ENCODE results near the gene DLGAP1.
"Not testable (repeated sequence)": the region's sequence is repeated elsewhere in the genome, so short reads cannot be mapped to it uniquely, and the experiment has no call there.

Gene DLGAP1

DNA sequence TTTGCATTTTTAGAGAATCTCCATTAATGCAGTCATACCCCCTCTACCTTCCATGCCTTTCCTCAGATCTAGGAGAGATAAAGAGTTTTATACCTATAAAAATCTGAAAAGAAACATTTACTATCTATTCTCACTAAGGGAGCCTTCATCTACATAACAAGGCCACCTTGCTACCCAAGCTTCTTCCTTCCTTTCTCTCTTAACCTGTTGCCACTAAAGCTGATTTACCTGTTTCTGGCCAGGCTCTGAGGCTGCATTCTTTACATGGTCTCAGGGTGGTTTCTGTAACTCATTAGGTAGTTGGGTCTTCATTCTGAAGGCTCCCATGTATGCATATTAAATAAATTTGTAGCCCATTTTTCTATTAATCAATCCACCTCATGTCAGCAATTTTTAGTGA lies 391.6 kb downstream of the DLGAP1 start:
- DNase-seq, result no peak

DNA sequence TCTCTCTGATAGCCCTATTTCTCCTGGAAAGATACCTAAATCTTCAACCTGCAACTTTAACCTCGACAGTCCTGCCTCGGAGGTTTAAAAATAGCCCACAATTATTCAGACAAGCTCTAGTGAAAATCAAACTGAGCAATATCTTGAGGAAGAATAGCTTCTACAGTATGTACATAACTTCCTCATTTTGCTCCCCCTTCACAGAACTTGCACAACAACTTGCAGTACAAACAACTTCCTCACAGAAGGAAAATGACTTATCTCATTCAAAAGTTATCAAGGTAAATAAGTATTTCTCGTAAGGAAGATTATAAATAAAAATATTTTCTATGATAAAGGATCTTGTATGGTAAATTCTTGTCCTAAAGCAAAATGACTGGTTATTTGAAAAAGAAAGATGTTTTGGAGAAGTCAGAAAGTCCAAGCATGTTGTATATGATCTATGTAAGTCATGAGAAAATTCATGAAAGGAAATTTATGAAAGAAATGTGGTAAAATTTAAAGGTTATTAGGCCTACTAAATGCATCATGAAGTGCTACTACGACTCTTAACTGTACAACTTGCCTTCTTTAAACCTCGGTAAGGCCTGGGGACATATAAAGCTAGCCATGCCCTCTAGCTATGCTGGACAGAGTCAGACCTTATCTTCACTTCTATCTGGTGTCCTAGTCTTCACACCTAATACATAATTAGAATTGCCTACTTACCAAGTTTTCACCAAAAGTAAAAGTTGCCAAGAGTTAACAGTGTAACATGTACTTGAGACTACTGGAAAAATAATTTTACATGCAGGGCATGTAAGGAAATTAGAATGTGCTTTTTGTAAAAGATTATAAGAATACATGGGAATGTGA lies 394.5 kb downstream of the DLGAP1 start:
- DNase-seq, result no peak

DNA sequence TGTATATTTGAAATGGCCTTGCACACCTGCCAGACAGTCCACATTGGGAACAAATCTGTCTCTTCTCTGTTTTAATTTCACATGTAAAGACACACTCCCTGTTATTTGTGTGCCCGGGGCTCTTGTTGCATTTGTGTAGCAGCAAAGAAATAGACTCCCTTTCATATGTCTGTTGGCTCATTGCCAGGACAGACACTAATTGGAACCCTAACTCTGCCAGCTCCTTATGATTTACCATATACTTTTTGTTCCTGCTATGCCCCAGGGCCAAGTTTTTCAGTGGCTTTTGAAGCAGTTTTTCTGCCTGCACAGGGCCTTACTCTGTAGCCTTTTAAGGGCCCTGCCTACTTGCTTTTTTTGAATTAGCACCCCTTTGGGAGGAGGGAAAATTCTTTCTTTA lies 396.9 kb downstream of the DLGAP1 start:
- no peak for DNase-seq

DNA sequence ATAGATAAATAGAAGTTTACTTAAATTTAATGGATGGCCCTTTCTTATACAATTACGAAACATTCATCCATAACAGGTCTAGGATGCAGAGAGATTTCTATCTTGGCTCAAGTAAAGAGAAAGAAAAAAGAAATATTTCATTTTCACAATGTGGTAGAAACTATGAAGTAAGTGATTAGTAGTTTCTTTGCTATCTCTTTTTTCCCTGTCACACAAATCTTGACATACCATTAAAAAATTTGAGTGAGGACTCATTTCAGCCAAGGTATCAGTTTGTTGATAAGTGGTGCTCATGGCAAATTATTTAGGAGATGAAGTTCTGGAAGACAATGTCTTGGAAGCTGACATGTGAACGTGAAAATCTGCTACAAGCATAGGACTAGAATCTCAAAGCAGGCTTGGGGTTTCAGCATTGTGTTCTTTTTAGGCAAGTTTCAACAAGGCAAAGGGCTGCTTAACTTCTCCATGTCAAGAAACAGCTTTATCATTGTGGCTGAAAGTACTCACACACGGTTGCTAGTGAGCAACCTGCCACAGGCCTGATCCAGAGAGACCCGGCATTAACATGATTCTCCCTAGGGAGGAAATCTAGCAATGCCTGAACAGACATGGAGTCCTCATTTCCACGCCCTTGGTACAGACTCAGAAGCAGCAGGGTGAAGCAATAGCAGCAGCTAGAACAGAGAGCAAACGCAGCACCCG lies 414.6 kb downstream of the DLGAP1 start:
- no peak for DNase-seq

DNA sequence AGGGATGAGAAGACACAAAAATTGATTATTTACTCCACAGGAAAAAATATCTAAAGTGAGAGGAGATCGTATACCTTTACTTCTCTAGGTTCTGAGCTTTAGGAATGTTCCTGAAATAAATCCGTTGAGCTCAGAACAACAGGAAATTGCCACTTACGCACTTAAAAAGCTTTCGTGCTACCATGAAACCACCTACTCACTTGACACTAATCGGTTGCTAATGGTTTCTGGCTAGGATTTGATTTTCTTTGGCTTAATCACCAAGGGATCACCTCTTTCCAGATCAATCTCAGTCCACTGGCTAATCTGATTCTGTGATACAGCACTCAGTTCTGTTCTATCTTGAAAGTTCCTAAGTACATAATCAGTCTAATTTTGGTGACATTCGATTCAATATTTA lies 419.6 kb downstream of the DLGAP1 start:
- no peak for DNase-seq

DNA sequence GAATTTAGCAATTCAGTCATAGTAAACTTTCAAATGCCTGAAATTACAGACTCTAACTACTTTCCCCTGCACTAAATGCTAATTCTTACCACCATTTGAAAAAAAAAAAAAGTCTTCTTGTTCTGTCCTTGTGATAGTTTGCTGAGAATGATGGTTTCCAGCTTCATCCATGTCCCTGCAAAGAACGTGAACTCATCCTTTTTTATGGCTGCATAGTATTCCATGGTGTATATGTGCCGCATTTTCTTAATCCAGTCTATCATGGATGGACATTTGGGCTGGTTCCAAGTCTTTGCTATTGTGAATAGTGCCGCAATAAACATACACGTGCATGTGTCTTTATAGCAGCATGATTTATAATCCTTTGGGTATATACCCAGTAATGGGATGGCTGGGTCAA lies 420.3 kb downstream of the DLGAP1 start:
- DNase-seq, result not testable (repeated sequence)

DNA sequence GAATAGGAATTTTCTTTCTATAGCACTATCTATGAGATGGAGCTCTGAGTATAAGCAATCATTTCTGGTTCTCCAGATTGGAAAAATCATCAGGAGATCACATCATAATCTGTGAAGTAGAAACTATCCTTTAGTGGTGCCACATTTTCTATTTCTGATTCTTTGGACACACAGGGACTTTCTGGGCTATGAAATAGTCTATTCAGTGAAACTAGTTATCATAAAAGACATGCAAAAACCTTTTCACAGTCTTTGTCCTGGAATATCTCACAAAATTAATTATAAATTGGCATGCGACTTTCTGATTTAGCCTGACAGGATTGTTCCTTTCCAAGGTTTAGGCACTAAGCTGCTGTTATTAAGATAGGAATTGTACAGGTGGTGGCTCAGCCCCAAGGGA lies 428.6 kb downstream of the DLGAP1 start:
- DNase-seq, result no peak

DNA sequence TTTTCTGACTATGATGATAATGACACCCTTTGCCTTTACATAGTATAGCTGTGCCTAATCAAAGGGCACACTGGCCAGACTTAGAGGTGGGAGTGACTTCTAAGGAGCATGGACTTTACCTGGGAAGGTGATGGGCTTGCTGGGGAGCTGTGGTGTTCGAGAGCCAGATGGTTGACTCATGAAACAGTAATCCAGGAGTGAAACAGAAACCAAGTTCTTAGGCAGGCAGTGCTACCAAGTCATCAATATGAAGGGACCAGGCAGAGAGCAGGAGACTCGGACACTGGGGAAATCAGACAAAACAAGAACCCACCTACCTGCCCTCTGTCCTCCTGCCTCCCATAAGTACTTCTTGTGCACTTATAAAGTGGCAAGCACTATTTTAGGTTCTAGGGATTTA lies 430.4 kb downstream of the DLGAP1 start:
- DNase-seq, result no peak

DNA sequence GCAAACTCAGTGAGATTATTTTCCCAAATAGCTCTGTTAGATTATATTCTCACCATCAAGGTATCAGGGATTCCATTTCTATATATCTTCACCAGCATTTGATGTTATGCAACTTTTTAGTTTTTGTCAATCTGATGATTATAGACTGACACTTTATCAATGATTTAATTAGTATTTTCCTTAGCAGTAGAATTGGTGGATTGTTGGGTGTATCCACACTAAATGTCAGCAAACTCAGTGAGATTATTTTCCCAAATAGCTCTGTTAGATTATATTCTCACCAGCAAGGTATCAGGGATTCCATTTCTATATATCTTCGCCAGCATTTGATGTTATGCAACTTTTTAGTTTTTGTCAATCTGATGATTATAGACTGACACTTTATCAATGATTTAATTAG lies 432.4 kb downstream of the DLGAP1 start:
- DNase-seq, result not testable (repeated sequence)

DNA sequence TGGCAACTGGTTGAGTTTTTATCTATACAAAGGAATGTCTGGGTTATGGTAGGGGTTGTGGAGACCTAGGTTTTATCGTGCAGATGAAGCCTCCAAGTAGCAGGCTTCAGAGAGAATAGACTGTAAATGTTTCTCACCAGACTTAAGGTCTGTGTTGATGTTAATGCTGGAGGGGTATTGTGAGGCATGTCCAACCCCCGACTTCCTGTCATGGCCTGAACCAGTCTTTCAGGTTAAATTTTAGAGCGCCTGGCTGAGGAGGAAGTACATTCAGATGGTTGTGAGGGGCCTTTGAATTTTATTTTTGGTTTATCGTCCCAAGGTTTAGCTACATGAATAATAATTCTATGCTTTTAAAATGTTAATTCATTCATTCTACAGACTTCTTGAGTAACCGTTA lies 435.1 kb downstream of the DLGAP1 start:
- no peak for DNase-seq

DNA sequence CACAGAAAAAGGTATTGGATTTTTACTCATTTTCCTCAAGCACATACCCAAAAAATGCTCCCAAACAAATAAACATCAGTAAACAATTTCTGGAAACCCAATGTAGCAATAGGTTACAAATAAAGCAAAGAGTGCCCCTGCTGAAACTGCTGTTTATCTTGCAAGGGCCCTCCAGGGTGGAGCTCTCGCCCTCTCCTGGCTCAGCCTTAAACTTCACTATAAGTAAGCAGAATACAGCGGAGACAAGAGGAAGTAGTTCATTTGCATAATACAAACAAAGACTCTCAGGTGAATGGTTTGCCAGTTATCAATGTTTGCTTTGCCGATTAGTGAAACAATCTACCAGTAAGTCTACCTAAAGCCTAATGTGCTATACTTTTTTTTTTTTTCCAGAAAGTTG lies 437.6 kb downstream of the DLGAP1 start:
- DNase-seq, result peak; percentile 7

DNA sequence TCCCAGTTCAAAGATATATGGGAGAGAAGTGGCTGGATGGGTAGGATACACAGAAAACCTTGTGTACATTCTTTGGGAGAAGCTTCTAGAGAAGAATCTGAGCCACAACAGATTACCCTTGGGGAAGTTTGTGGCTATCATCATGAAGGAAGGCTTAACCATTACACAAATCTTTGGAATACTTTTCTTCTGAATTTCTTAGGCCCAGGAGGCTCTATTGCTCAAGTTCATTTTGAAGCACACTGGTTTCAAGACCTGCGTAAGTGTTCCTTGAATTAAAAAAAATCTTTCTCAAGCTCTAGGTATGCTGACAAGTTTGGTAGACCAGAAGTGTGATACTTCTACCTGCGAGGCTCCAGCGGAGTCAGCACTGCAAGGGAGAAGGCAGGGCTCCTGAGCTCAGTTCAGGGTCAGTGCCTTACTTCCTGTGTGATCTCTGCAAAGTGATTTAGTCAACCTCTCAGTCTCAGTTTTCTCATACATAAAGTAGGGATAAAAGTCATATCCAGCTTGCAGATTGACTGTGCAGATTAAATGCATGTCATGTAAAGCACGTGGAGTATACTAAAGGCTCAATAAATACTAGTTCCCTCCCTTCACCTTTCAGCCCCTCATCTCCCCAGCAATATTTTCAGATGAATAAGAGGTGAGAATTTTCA lies 438.6 kb downstream of the DLGAP1 start:
- DNase-seq, result no peak

DNA sequence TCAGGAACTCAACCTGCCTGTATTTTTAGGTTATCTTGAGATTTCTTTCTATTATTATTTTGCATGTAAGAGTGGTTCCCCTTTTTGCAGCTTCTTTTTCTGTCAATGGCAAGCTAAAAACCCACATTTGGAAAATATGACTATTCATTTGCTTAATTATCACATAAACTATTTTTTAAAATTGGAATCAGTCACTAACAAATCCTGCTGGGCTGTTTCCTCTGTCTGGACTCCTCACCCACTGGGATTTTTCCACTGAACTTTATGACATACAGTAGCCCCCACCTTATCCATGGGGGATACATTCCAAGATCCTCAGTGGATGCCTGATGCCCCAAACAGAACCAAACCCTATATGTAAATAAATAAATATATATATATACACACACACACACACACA lies 447.3 kb downstream of the DLGAP1 start:
- no peak for DNase-seq

DNA sequence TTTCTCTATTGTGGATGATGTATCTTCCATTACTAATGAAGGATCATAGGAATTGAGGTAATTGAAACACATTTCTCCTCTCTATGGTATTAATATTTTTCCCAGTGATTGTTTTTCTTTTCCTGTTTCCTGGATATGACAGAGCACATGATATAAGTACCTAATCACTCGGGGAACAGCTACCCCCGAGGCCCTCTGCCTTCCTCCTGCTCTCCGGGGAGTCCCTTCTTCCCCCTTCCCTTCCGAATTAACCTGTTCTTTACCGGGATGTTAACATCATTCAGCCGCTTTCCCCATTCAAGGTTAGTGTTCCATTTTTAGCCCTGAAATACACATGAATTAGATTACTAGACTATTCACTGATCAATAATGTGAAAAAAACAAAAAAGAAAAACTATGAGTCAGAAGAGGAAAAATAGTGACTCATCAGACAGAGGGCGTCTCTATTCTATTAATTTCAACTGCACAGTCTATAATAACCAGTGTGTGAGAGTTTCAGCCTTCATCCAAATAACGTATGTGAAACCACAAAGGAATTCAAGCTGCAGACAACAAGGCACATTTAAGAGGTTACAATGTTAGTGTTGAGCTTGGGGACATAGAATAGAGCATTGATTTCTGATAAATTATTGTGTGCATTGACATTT lies 450.8 kb downstream of the DLGAP1 start:
- DNase-seq, result no peak

DNA sequence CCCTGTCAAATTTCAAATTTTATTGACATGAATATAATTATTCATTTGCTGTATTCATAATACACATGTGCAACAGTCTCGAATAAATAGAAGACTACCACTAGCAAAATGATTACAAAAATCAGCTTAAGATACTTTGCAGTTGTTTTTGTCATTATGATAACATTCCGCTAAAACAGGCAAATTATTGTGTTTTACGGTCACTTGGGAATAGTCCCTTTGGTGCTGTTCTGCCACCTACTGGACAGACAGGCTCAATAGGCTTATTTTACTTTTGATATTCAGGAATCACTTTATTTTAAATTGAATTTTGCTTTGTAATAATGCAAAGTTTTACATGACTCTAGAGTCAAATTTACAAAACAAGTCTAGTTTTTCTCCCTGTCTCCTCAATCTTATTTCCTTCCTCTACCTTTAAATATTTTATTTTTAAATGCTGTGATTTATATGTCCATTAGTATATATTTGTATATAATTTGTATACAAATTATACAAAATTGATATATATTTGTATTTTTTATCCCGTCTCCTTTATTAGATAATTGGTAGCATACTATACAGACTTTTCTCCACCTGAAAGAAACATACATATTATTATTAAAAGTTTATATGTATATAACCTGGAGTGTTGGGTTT lies 456.3 kb downstream of the DLGAP1 start:
- peak; percentile 41 for DNase-seq

DNA sequence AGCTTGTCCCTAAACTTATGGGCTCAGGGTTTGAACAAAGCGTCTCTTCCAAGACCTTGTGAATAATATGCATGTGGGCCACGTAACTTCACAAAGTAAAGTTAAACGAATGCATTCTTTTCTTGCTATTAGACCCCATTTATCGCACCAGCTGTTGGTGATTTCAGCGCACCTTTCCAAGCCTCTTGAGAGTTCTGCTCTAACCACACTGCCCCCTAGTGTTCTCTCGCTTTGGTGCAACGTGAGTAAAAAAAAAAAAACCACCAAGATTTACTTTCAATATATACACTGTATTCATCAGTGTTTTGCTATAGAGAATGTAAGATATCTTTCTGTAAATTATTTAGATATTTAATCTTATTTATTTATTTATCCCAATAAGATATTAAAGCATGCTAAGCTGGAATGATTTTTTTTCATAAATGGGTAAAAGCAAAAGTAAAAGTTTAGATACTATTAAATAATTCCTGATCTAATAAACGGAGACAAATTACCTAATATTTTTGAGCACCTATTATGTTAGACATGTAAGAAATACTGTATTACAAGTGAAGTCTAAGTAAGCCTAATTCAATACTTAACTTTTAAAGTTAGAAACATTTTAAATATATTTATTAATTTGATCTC lies 459.5 kb downstream of the DLGAP1 start:
- peak; percentile 65 for DNase-seq

DNA sequence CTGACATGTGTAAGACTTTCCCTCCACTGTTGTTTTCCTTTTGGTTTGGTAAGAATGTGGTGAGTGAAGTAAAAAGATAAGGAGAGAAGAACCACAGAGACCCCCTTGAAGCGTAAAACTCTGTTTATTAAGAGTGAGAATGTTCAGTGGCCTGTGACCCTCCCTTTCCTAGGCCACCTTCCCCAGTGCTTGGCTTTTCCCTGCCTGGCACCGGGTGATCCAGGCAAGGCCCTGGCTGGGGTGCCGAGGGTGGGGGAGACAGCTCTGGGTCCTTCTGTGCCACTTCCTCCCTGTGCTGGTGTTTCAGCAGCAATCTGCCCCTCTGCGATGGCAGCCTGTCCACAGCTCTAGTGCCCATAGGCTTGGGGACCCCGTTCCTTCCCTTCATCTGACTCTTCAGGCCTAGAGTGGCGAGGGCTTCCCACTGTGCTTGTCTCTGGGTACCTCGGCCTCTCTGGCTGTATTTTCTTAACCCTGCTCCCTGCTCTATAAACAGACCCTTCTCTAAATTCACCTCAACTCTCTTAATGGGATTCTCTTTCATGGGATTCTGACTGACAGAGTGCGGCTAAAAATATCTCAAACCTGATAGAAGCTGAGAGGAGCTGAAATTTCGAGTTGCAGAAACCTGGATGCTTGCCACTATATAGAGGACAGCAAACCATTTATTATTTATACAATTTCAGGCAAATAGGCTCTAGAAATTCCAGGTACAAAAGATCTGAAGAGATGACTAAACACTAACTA lies 461.0 kb downstream of the DLGAP1 start:
- DNase-seq, result no peak

DNA sequence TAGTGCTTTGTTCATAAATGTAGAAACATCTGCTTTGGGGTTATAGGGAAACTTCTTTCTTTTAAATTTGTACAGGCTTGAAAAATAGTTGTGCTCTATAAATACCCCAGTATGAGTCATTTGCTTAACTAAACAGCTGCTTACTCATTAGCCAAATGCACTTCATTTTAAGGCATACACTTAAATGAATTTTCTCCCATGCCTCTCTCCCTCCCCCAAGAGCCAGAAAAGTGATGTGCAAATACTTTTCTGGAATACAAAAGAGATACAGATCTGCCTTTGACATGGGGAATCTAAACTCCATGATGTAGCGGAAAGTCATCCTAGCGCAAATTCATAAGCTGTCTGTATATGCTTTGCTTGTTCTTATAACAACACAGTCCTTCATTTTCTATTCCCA lies 469.4 kb downstream of the DLGAP1 start:
- DNase-seq, result no peak

DNA sequence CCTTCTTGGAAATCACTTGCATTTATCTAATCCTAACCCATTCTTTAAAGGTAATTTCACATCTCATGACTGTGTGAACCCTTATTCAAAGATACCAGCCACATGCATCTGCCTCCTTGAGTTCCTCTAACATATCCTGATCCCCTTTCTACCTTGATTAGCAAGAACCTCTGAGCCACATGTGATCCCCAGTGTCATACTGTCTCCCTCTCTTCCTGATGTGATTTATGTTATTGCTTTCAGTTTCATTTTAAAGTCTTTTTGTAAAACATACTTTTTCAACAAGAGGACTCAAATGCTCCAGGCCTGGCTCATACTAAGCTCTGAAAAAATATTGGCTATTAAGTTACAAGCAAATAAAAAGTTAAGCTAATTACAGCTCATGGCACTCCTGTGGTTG lies 470.1 kb downstream of the DLGAP1 start:
- DNase-seq, result no peak

DNA sequence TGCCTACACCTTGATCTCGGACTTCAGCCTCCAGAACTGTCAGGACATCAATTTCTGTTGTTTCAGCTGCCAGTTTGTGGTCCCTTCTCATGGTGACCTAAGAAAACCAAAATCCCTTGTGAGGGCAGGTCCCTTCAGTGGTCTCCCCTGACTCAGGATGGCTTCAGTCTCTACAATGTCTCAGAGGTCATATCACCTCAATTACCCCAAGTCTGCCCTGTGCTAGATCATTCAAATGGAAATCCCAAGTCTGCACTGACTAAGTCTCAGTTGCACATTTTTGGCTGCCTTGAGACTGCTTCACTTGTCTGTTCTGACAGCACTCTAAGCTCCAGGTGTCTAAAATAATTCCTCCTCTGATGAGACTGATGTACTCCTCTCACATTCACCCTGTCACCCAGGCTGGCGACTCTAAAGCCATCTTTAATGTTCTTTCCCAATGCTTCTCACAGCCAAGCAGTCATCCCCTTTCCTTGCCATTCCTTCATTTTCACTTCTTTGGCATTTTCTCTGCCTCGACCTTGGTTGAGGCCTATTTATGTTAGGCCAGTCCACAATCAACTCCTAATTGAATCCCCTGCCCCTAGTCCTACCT lies 470.8 kb downstream of the DLGAP1 start:
- DNase-seq, result no peak

DNA sequence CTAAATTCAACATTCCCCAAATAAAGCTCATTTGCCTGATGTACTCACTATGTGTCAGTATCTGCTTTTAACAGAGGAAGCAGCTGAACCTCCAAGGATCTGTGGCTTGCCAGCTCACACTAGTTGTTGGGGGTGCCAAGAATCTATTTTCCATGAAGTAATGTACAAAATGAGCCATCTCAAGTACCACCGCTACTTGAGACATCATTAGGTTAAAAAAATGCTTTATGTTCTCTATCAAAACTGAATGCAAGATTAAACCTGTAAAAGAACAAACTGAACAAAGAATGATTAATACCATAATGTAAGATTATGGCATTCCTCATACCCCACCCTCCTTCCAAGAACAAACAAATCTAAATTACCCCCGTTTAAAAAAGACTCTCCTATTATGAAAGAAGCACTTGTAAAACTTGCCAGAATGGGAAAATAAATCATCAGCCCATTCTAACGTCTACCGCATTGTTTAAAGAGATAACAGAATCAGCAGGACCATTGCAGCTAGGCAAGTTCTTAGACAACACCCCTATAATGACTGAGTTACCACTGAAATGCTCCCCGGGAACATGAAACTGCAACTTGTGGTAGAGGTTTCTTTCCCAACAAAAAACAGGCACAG lies 471.6 kb downstream of the DLGAP1 start:
- DNase-seq, result no peak

All from COR-L47 (cell line).